K562 (cell line): ENCODE measurements around the gene WDCP.

Experiments used
- CEBPZ ChIP-seq: fragments of 150-350 bp; IDR thresholded peaks from 2 replicates; pipeline ENCODE4 v1.6.1; 2014; ENCODE audit warnings: low read depth, mild to moderate bottlenecking, low read length, borderline replicate concordance
- CSDE1 ChIP-seq, 2 experiments: fragments of 450-650 bp; IDR thresholded peaks; 2 replicates each; pipeline ENCODE4 v1.6.1; 2016; ENCODE audit warnings: mild to moderate bottlenecking in 1 of 2
- CTCF ChIP-seq, 3 experiments: IDR thresholded peaks in 2 of 3; conservative IDR thresholded peaks in 1 of 3; 2 replicates each; pipeline ENCODE4 v1.5.1; 2011 to 2012; ENCODE audit warnings: low read length in 3 of 3, mild to moderate bottlenecking in 3 of 3, control low read depth in 2 of 3, improper control_type of control experiment in 1 of 3, inconsistent platforms in 1 of 3, low read depth in 1 of 3, mixed read lengths in 1 of 3, moderate library complexity in 1 of 3; ENCODE audit not compliant: insufficient read depth in 2 of 3
- HNRNPLL ChIP-seq: fragments of 200-400 bp; formaldehyde crosslinking; IDR thresholded peaks from 2 replicates; pipeline ENCODE4 v1.6.1; 2017; ENCODE audit warnings: low read length, low read depth, mild to moderate bottlenecking; ENCODE audit not compliant: poor library complexity, severe bottlenecking
- POLR2AphosphoS5 ChIP-seq: IDR thresholded peaks from 2 replicates; pipeline ENCODE4 v1.6.1; 2011; ENCODE audit warnings: mild to moderate bottlenecking, low read depth, low read length, moderate library complexity; ENCODE audit not compliant: control insufficient read depth, insufficient read depth
- TOE1 ChIP-seq, 2 experiments: fragments of 450-650 bp in 1 of 2; sonication (generic) in 1 of 2; formaldehyde crosslinking in 1 of 2; IDR thresholded peaks; 2 replicates each; pipeline versions ENCODE4 v1.7.1 to v1.8.0; 2016 to 2022; ENCODE audit warnings: borderline replicate concordance in 2 of 2, mild to moderate bottlenecking in 2 of 2, antibody characterized with exemption in 1 of 2, inconsistent platforms in 1 of 2, low read depth in 1 of 2, missing genetic modification reagents in 1 of 2, moderate library complexity in 1 of 2
- UBTF ChIP-seq, 2 experiments: IDR thresholded peaks; 2 replicates each; pipeline ENCODE4 v1.6.1; 2012; ENCODE audit warnings: improper control_type of control experiment in 2 of 2, low read depth in 2 of 2, low read length in 2 of 2, borderline replicate concordance in 1 of 2
- YY1 ChIP-seq, 3 experiments: IDR thresholded peaks; 2 replicates each; pipeline ENCODE4 v1.6.1; 2011; ENCODE audit warnings: low read length in 2 of 3, mild to moderate bottlenecking in 2 of 3, moderate library complexity in 2 of 3, borderline replicate concordance in 1 of 3, control low read depth in 1 of 3, low read depth in 1 of 3; ENCODE audit not compliant: insufficient read depth in 3 of 3, insufficient replicate concordance in 2 of 3, control insufficient read depth in 1 of 3, insufficient read length in 1 of 3; ENCODE audit errors: extremely low read depth in 1 of 3
- ZFP30 ChIP-seq: fragments of 250-450 bp; sonication (Bioruptor Pico); IDR thresholded peaks from 2 replicates; pipeline ENCODE4 v1.8.0; 2022; ENCODE audit warnings: moderate library complexity, mild to moderate bottlenecking, inconsistent platforms, borderline replicate concordance
- ZNF23 ChIP-seq: fragments of 250-450 bp; sonication (Bioruptor Pico); IDR thresholded peaks from 2 replicates; pipeline ENCODE4 v1.4.0; 2020; ENCODE audit warnings: mild to moderate bottlenecking

- TF ChIP-seq HNRNPLL (no peak), CEBPZ (no peak), CSDE1 (IDR thresholded peaks at IDR 0.05) (no peak), POLR2AphosphoS5 (no peak), CTCF (IDR thresholded peaks at IDR 0.05 in 2 of 3, conservative IDR thresholded peaks at IDR 0.05 in 1 of 3; ENCODE audit: insufficient read depth in 2 of 3, low read depth in 1 of 3, low read length in 3 of 3) (no peak), ZFP30 (CRISPR knock-in tag) (no peak), ZNF23 (CRISPR knock-in tag) (no peak), UBTF (IDR thresholded peaks at IDR 0.05; ENCODE audit: borderline replicate concordance in 1 of 2, low read depth in 2 of 2, low read length in 2 of 2) (no peak), TOE1 (IDR thresholded peaks at IDR 0.05; ENCODE audit: borderline replicate concordance) (no peak), TOE1 (CRISPR knock-in tag; IDR thresholded peaks at IDR 0.05; ENCODE audit: borderline replicate concordance, low read depth) (no peak), YY1 (IDR thresholded peaks at IDR 0.05; ENCODE audit: borderline replicate concordance in 1 of 3, control insufficient read depth in 1 of 3, extremely low read depth in 1 of 3, insufficient read depth in 3 of 3, insufficient read length in 1 of 3, insufficient replicate concordance in 2 of 3, low read depth in 1 of 3, low read length in 2 of 3) (no peak)
Measured at GRCh38 chr2:24007693-24008092, 39.5 kb downstream of the WDCP start.
